OCI-LY1 (cell line): ENCODE data around the gene TRIP13.

Source experiments
- H2AFZ ChIP-seq: fragments of 200-600 bp; sonication (generic), shearing (Covaris generic); 2 replicates; pipeline ENCODE4 v1.6.0; 2014; ENCODE audit warnings: antibody characterized with exemption, mild to moderate bottlenecking, low read length
- H3F3A ChIP-seq: fragments of 200-600 bp; sonication (generic), shearing (Covaris generic); 2 replicates; pipeline ENCODE4 v1.6.0; 2014; ENCODE audit warnings: mild to moderate bottlenecking, antibody characterized with exemption, low read length, moderate library complexity; ENCODE audit not compliant: insufficient read depth
- H3K27ac ChIP-seq: fragments of 200-600 bp; sonication (generic); 2 replicates; pipeline ENCODE4 v1.5.1; 2014; ENCODE audit warnings: low read length, mixed run types, mild to moderate bottlenecking, low read depth; ENCODE audit not compliant: poor library complexity, severe bottlenecking
- H3K27me3 ChIP-seq: fragments of 200-600 bp; sonication (generic); 2 replicates; pipeline ENCODE4 v1.6.0; 2014; ENCODE audit warnings: antibody characterized with exemption, mild to moderate bottlenecking, low read length, moderate library complexity; ENCODE audit not compliant: insufficient read depth
- H3K36me3 ChIP-seq: fragments of 200-600 bp; sonication (generic); 2 replicates; pipeline ENCODE4 v1.6.1; 2014; ENCODE audit warnings: mild to moderate bottlenecking, antibody characterized with exemption, low read length, moderate library complexity, mixed read lengths; ENCODE audit not compliant: insufficient read depth
- H3K4me1 ChIP-seq: fragments of 200-600 bp; sonication (generic); 2 replicates; pipeline ENCODE4 v1.5.1; 2014; ENCODE audit warnings: mild to moderate bottlenecking, low read length, moderate library complexity; ENCODE audit not compliant: insufficient read depth, severe bottlenecking
- H3K4me2 ChIP-seq: fragments of 200-600 bp; sonication (generic), shearing (Covaris generic); 2 replicates; pipeline ENCODE4 v1.6.1; 2014; ENCODE audit warnings: low read length
- H3K4me3 ChIP-seq: fragments of 200-600 bp; sonication (generic); 2 replicates; pipeline ENCODE4 v1.5.1; 2014; ENCODE audit warnings: low read length, low read depth, mild to moderate bottlenecking, mixed read lengths; ENCODE audit not compliant: poor library complexity, severe bottlenecking
- H3K79me2 ChIP-seq: fragments of 200-600 bp; shearing (Covaris generic); 2 replicates; pipeline ENCODE4 v1.6.1; 2016; ENCODE audit warnings: mixed run types, low read length, mixed read lengths; ENCODE audit not compliant: insufficient read depth
- H3K9ac ChIP-seq: fragments of 200-600 bp; sonication (generic), shearing (Covaris generic); 2 replicates; pipeline ENCODE4 v1.6.1; 2014; ENCODE audit warnings: mild to moderate bottlenecking, low read length, mixed read lengths
- H3K9me2 ChIP-seq: fragments of 200-600 bp; sonication (generic), shearing (Covaris generic); 2 replicates; pipeline ENCODE4 v1.6.1; 2014; ENCODE audit warnings: low read depth, mild to moderate bottlenecking, low read length, mixed read lengths
- H3K9me3 ChIP-seq: fragments of 200-600 bp; shearing (Covaris generic); 2 replicates; pipeline ENCODE4 v1.6.1; 2014; ENCODE audit warnings: low read length, mixed read lengths
- H4K20me1 ChIP-seq: fragments of 200-600 bp; sonication (generic), shearing (Covaris generic); 2 replicates; pipeline ENCODE4 v1.6.0; 2016; ENCODE audit warnings: mild to moderate bottlenecking, low read length; ENCODE audit not compliant: insufficient read depth
- EZH2 ChIP-seq: fragments of 200-600 bp; sonication (generic), shearing (Covaris generic); IDR thresholded peaks from 2 replicates; pipeline ENCODE4 v1.8.0; 2017; ENCODE audit warnings: borderline replicate concordance, mixed run types, mild to moderate bottlenecking, antibody characterized with exemption, low read length, moderate library complexity, mixed read lengths
- TF ChIP-seq, protein P1 (sequence below): fragments of 200-600 bp; sonication (generic), shearing (Covaris generic); IDR thresholded peaks from 2 replicates; pipeline ENCODE4 v1.5.1; 2017; ENCODE audit warnings: mild to moderate bottlenecking, antibody characterized with exemption, low read length, moderate library complexity, mixed read lengths

TRIP13 gene

DNA sequence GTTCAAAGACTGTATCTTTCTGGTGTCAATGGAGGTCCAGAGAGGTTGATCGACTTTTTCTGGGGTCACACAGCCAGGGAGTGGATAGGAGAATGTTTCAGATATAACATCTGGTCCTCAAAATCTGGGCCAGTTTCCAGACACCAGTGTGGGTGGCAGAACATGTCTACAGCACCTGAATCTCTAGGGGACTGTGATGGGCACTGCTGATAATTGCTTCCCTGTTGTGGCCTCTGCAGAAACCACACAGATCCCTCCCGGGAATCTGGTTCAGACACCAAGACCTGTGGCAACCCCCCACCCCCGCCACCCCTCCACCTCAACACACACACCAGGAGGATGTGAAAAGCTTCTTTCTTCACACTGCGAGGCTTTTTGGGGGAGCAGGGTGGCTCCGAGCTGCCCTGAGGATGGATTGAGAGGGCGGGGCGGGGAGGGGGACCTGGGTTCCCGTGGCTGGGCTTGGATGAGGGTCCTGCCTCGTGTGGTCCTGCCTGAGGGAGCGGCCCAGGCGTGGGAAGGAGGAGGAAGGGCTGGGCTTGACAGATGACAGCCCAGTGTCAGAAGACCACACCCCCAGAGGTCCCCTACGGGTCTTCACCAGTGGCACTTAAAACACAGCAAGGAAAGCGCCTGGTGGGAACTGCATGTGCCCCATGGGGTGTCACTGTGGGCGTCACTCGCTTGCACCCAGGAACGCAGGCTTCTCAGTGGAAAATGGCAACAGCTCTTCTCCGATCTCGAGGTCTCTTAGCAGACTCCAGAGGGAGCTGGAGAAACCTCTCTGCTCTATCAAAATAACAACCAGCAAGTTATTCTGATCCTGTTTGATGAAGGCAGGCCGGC is 55.2 kb downstream of the TRIP13 start:
- Histone ChIP-seq H3F3A (no peaks in the 10 kb centered on the region), H3K9me2 (no peaks in the 10 kb centered on the region), H3K79me2 (no peaks in the 10 kb centered on the region), H3K9me3 (no peaks in the 10 kb centered on the region), H3K4me2 (no peak overlapping the region), H3K27me3 (0 out of 2 replicates have a peak, but pooled peaks cover 6% of the 10 kb centered on the region), H3K4me1 (no peaks in the 10 kb centered on the region), H2AFZ (no peak overlapping the region), H3K36me3 (no peaks in the 10 kb centered on the region), H3K9ac (no peak overlapping the region), H3K27ac (no peak overlapping the region), H4K20me1 (no peaks in the 10 kb centered on the region), H3K4me3 (no peak overlapping the region)
- no peak for TF ChIP-seq EZH2
- TF ChIP-seq, protein P1, sequence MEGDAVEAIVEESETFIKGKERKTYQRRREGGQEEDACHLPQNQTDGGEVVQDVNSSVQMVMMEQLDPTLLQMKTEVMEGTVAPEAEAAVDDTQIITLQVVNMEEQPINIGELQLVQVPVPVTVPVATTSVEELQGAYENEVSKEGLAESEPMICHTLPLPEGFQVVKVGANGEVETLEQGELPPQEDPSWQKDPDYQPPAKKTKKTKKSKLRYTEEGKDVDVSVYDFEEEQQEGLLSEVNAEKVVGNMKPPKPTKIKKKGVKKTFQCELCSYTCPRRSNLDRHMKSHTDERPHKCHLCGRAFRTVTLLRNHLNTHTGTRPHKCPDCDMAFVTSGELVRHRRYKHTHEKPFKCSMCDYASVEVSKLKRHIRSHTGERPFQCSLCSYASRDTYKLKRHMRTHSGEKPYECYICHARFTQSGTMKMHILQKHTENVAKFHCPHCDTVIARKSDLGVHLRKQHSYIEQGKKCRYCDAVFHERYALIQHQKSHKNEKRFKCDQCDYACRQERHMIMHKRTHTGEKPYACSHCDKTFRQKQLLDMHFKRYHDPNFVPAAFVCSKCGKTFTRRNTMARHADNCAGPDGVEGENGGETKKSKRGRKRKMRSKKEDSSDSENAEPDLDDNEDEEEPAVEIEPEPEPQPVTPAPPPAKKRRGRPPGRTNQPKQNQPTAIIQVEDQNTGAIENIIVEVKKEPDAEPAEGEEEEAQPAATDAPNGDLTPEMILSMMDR = no peak

DNA sequence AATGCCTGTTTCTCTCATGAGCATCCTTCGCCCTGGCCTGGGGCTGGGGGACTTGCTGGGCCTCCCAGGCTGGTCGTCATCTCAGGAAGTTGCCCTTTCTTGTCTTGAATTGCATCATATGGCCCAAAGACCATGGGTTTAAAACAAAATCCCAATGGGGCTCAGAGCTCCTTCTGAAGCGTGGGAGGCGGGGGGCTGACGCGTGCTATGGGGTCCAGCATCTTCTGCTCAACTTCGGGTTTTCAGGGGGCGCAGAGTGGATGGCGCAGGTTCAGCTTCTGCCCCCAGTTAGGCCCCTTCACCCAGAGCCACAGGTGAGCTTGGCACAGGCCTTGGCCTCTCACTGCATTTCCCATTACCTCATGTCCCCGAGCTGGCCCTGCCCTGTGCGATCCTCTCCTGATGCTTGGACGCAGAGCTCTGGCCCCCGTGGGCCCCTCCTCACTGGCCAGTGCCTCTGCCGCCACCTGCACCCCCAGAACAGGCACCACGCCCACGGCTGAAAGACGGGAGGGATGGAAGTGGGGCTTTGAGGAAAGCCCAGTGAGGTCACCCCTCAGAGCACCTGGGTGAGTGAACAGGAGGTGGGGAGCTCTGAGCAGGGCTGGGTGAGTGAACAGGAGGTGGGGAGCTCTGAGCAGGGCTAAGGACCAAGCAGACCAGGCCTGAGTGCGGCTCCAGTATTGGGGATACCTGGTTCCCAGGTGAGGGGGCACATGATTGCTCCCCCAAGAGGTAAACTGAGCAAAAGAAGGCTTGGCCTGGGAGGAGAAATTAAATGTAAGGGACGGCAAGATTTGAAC is 56.0 kb downstream of the TRIP13 start:
- no peaks in the 10 kb centered on the region for H3F3A ChIP-seq
- H3K9me2 ChIP-seq = no peaks in the 10 kb centered on the region
- no peak overlapping the region for H3K4me2 ChIP-seq
- no peak overlapping the region for H2AFZ ChIP-seq
- TF ChIP-seq, protein P1 = no peak
- TF ChIP-seq EZH2 = no peak
- peaks cover 6% of the 10 kb centered on the region; the same call in 1 of the 2 replicates for H3K27me3 ChIP-seq
- H4K20me1 ChIP-seq = no peaks in the 10 kb centered on the region
- no peaks in the 10 kb centered on the region for H3K4me1 ChIP-seq
- no peak overlapping the region for H3K4me3 ChIP-seq
- H3K79me2 ChIP-seq = no peaks in the 10 kb centered on the region
- no peak overlapping the region for H3K9ac ChIP-seq
- no peaks in the 10 kb centered on the region for H3K36me3 ChIP-seq
- no peak overlapping the region for H3K27ac ChIP-seq
- no peaks in the 10 kb centered on the region for H3K9me3 ChIP-seq

DNA sequence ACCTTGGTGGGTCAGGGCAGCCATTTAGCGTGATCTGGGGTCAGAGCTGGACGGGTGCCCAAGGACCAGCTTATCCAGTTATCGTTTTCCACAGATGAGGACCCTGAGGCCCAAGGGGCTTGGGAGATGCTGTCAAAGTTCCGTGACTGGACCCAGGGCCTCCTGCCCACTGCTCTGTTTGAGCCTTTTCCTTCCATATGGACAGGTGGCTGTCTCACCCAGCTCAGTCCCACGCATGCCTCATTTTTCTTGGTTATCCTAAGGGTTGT is 56.5 kb downstream of the TRIP13 start:
- no peaks in the 10 kb centered on the region for H3K4me1 ChIP-seq
- no peak overlapping the region for H2AFZ ChIP-seq
- H3F3A ChIP-seq = no peaks in the 10 kb centered on the region
- H3K36me3 ChIP-seq = no peaks in the 10 kb centered on the region
- no peaks in the 10 kb centered on the region for H3K79me2 ChIP-seq
- H3K9me3 ChIP-seq = no peaks in the 10 kb centered on the region
- peaks cover 6% of the 10 kb centered on the region; the same call in 1 of the 2 replicates for H3K27me3 ChIP-seq
- H3K9me2 ChIP-seq = no peaks in the 10 kb centered on the region
- TF ChIP-seq, protein P1 = no peak
- no peak for TF ChIP-seq EZH2
- no peak overlapping the region for H3K27ac ChIP-seq
- H4K20me1 ChIP-seq = no peaks in the 10 kb centered on the region
- H3K9ac ChIP-seq = no peak overlapping the region
- no peak overlapping the region for H3K4me3 ChIP-seq
- H3K4me2 ChIP-seq = no peak overlapping the region
